ENCODE results near the gene CITED2.
"Not testable (repeated sequence)": the region's sequence is repeated elsewhere in the genome, so short reads cannot be mapped to it uniquely, and the experiment has no call there.

Gene CITED2

GRCh38 chr6:139364302-139364981 lies 10.0 kb downstream of the CITED2 start:
- DNase-seq, result peak; percentile 63

GRCh38 chr6:139363797-139364196 lies 10.7 kb downstream of the CITED2 start:
- DNase-seq, result not testable (repeated sequence)

GRCh38 chr6:139363123-139363522 lies 11.3 kb downstream of the CITED2 start:
- DNase-seq, result not testable (repeated sequence)

- no peak for DNase-seq
These were observed 13.2 kb downstream of the CITED2 start for GRCh38 chr6:139361211-139361610.

GRCh38 chr6:139356924-139357323 lies 17.5 kb downstream of the CITED2 start:
- DNase-seq, result no peak

- DNase-seq, result no peak
These were observed 18.5 kb downstream of the CITED2 start for GRCh38 chr6:139355777-139356445.

GRCh38 chr6:139355172-139355571 lies 19.3 kb downstream of the CITED2 start:
- no peak for DNase-seq

GRCh38 chr6:139354189-139354588 lies 20.3 kb downstream of the CITED2 start:
- no peak for DNase-seq

GRCh38 chr6:139349464-139350020 lies 24.9 kb downstream of the CITED2 start:
- DNase-seq, result no peak

- DNase-seq, result no peak
These were observed 28.1 kb downstream of the CITED2 start for GRCh38 chr6:139346392-139346791.

- DNase-seq, result no peak
These were observed 30.1 kb downstream of the CITED2 start for GRCh38 chr6:139344186-139344963.

GRCh38 chr6:139343052-139343750 lies 31.2 kb downstream of the CITED2 start:
- DNase-seq, result no peak

- DNase-seq, result no peak
These were observed 33.4 kb downstream of the CITED2 start for GRCh38 chr6:139341060-139341459.

- DNase-seq, result no peak
These were observed 35.7 kb downstream of the CITED2 start for GRCh38 chr6:139338795-139339194.

- DNase-seq, result no peak
These were observed 36.6 kb downstream of the CITED2 start for GRCh38 chr6:139337830-139338229.

- no peak for DNase-seq
These were observed 37.4 kb downstream of the CITED2 start for GRCh38 chr6:139337001-139337400.

- DNase-seq, result no peak
These were observed 38.0 kb downstream of the CITED2 start for GRCh38 chr6:139336488-139336887.

- DNase-seq, result no peak
These were observed 38.8 kb downstream of the CITED2 start for GRCh38 chr6:139335447-139336210.

- DNase-seq, result no peak
These were observed 39.5 kb downstream of the CITED2 start for GRCh38 chr6:139334806-139335446.

- DNase-seq, result no peak
These were observed 43.5 kb downstream of the CITED2 start for GRCh38 chr6:139330826-139331500.

- no peak for DNase-seq
These were observed 44.1 kb downstream of the CITED2 start for GRCh38 chr6:139330306-139330705.
